Ishikawa (cell line): ENCODE data around the gene NDUFAF2.
A peak's percentile ranks its signal among the peaks of the same experiment; 100 is the strongest.

Source experiments
- CEBPB ChIP-seq: IDR thresholded peaks from 2 replicates; pipeline ENCODE4 v1.6.1; 2012
- CREB1 ChIP-seq: IDR thresholded peaks from 2 replicates; pipeline ENCODE4 v1.6.1; 2012; ENCODE audit warnings: low read depth
- EP300 ChIP-seq: IDR thresholded peaks from 2 replicates; pipeline ENCODE4 v1.6.1; 2012; ENCODE audit warnings: borderline replicate concordance
- RAD21 ChIP-seq: IDR thresholded peaks from 2 replicates; pipeline ENCODE4 v1.6.1; 2012; ENCODE audit warnings: low read depth
- TAF1 ChIP-seq: IDR thresholded peaks from 2 replicates; pipeline ENCODE4 v1.6.1; 2012; ENCODE audit warnings: low read depth, mild to moderate bottlenecking
- TEAD4 ChIP-seq: IDR thresholded peaks from 2 replicates; pipeline ENCODE4 v1.6.1; 2012
- YY1 ChIP-seq: IDR thresholded peaks from 2 replicates; pipeline ENCODE4 v1.6.1; 2012; ENCODE audit warnings: low read depth
- ZBTB7A ChIP-seq: IDR thresholded peaks from 2 replicates; pipeline ENCODE4 v1.6.1; 2012; ENCODE audit warnings: low read depth
- TF ChIP-seq, protein P1 (sequence below): IDR thresholded peaks from 2 replicates; pipeline ENCODE4 v1.6.1; 2012; ENCODE audit warnings: low read depth, mild to moderate bottlenecking
- TF ChIP-seq, protein P2 (sequence below): IDR thresholded peaks from 2 replicates; pipeline ENCODE4 v1.6.1; 2012

DNA sequence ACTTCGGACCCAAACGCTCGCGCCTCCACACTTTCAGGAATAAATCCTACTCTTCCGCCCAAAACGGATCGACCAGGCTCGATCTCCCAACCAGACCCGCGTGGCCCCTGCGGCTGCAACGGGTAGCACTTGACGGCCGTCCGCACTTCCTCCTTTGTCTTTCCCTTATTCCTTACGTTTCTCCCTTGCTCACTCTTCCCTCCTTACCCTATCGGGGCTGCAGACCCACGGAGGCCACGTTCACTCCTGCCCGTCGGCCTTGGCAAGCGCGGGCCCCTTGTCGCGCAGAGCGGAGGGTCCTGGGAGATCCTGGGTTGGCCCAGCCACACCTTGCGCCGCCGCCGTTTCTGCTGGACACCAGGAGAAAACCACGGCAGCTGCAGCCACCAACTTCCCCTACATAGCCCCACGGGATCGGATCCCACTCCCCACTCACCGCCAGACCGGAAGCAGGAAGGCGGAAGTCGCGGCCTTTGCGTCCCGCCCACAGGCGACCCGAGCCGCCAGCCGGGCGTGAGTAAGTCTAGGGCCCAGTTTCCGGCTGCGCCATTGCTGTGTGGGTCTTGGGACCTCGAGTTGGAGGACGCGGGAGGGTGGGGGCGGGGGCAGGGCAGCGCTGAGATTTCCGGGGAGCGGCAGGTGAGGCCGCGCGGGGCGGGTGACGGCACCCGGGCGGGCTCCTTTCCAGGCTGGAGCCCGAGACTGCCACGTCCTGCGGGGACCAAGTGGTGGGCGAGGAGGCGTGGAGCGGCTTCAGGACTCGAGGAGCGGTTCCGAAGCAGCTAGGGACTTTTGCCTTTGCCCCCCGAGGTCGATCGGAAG, 217.2 kb downstream of the NDUFAF2 start, which contains the start of gene SMIM15:
- TF ChIP-seq EP300 (no peak), RAD21 (no peak; the same call in 1 of the 2 replicates), TAF1 (peak; percentile 94), CREB1 (no peak), YY1 (peak; percentile 91), CEBPB (no peak), ZBTB7A (peak; percentile 86; the same call in 1 of the 2 replicates), TEAD4 (no peak)
- TF ChIP-seq, protein P1, sequence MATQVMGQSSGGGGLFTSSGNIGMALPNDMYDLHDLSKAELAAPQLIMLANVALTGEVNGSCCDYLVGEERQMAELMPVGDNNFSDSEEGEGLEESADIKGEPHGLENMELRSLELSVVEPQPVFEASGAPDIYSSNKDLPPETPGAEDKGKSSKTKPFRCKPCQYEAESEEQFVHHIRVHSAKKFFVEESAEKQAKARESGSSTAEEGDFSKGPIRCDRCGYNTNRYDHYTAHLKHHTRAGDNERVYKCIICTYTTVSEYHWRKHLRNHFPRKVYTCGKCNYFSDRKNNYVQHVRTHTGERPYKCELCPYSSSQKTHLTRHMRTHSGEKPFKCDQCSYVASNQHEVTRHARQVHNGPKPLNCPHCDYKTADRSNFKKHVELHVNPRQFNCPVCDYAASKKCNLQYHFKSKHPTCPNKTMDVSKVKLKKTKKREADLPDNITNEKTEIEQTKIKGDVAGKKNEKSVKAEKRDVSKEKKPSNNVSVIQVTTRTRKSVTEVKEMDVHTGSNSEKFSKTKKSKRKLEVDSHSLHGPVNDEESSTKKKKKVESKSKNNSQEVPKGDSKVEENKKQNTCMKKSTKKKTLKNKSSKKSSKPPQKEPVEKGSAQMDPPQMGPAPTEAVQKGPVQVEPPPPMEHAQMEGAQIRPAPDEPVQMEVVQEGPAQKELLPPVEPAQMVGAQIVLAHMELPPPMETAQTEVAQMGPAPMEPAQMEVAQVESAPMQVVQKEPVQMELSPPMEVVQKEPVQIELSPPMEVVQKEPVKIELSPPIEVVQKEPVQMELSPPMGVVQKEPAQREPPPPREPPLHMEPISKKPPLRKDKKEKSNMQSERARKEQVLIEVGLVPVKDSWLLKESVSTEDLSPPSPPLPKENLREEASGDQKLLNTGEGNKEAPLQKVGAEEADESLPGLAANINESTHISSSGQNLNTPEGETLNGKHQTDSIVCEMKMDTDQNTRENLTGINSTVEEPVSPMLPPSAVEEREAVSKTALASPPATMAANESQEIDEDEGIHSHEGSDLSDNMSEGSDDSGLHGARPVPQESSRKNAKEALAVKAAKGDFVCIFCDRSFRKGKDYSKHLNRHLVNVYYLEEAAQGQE = no peak
- TF ChIP-seq, protein P2, sequence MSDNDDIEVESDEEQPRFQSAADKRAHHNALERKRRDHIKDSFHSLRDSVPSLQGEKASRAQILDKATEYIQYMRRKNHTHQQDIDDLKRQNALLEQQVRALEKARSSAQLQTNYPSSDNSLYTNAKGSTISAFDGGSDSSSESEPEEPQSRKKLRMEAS = peak; percentile 70
